Prostate gland (tissue), 2 donors: ENCODE results near the gene KATNAL2.

ENCODE experiments used
- POLR2AphosphoS5 ChIP-seq: sonication (generic); formaldehyde crosslinking; IDR thresholded peaks from one replicate; pipeline ENCODE4 v1.6.1; 2017; ENCODE audit warnings: antibody characterized with exemption
- TF ChIP-seq, protein P1 (sequence below), 4 experiments: fragments of 200-600 bp in 2 of 4; fragments of 450-650 bp in 2 of 4; sonication (generic) in 2 of 4; IDR thresholded peaks; 1 replicate in 3 of 4; 2 replicates in 1 of 4; pipeline ENCODE4 v1.5.1; 2016 to 2019; ENCODE audit warnings: antibody characterized with exemption in 4 of 4, mild to moderate bottlenecking in 2 of 4, moderate library complexity in 2 of 4

DNA sequence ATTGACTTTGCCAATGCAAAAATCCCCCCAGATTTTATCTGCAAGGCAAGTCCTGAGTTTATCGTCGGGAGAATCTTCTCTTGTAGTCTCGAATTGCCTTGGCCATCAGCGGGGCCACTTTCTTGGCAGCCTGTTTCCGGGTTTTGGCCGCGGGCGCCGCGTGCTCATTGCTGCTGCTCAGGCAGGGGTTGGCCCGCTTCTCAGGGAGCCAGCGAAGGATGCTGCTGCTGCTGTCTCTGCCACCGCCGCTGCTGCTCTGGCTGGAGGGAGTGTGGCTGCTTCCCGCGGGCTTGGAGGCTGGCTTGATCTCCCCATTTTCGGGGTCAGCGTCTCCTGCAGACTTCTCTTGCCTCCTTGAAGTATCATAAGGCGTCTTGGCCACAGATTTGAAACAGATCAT lies 115.5 kb downstream of the KATNAL2 start:
- TF ChIP-seq, protein P1, sequence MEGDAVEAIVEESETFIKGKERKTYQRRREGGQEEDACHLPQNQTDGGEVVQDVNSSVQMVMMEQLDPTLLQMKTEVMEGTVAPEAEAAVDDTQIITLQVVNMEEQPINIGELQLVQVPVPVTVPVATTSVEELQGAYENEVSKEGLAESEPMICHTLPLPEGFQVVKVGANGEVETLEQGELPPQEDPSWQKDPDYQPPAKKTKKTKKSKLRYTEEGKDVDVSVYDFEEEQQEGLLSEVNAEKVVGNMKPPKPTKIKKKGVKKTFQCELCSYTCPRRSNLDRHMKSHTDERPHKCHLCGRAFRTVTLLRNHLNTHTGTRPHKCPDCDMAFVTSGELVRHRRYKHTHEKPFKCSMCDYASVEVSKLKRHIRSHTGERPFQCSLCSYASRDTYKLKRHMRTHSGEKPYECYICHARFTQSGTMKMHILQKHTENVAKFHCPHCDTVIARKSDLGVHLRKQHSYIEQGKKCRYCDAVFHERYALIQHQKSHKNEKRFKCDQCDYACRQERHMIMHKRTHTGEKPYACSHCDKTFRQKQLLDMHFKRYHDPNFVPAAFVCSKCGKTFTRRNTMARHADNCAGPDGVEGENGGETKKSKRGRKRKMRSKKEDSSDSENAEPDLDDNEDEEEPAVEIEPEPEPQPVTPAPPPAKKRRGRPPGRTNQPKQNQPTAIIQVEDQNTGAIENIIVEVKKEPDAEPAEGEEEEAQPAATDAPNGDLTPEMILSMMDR (IDR thresholded peaks at IDR 0.05) = no peak
- no peak for TF ChIP-seq POLR2AphosphoS5
